ACHN (cell line): ENCODE data around the gene ICOS.
"Not testable (repeated sequence)": the region's sequence is repeated elsewhere in the genome, so short reads cannot be mapped to it uniquely, and the experiment has no call there.

ENCODE experiments used
- DNase-seq: peaks from one replicate; pipeline ENCODE4 v3.0.0-alpha.2; 2015
- in situ Hi-C: cut with HindIII; loops from 2 replicates; pipeline ENCODE4 v1.10.0; 2017; ENCODE audit warnings: low sequenced_read_pairs, low pct_ligation_motif_present, low pct_unique_long_range_greater_than_20kb

Gene ICOS

GRCh38 chr2:203914546-203915182, 21.9 kb upstream of the ICOS start:
- in situ Hi-C loops: no loop called here

GRCh38 chr2:203915256-203915655, 21.3 kb upstream of the ICOS start:
- no peak for DNase-seq
- in situ Hi-C loops: no loop called here

More at GRCh38 chr2:203914546-203915182, 21.9 kb upstream of the ICOS start:
- DNase-seq: no peak

GRCh38 chr2:203916756-203917155, 19.8 kb upstream of the ICOS start:
- in situ Hi-C loops: no loop called here
- no peak for DNase-seq

GRCh38 chr2:203918264-203918663, 18.3 kb upstream of the ICOS start:
- DNase-seq: no peak
- in situ Hi-C loops: no loop called here

GRCh38 chr2:203918839-203919238, 17.7 kb upstream of the ICOS start:
- in situ Hi-C loops: no loop called here
- no peak for DNase-seq

GRCh38 chr2:203925512-203926158, 10.9 kb upstream of the ICOS start:
- in situ Hi-C loops: no loop called here

GRCh38 chr2:203928849-203929248, 7.7 kb upstream of the ICOS start:
- in situ Hi-C loops: no loop called here
- peak; percentile 7 for DNase-seq

More at GRCh38 chr2:203925512-203926158, 10.9 kb upstream of the ICOS start:
- no peak for DNase-seq

- in situ Hi-C loops, DNase-seq: not testable (repeated sequence)
Observed at GRCh38 chr2:203931262-203931661, 5.3 kb upstream of the ICOS start.

- DNase-seq: no peak
- in situ Hi-C loops: no loop called here
Observed at GRCh38 chr2:203934041-203934492, 2.5 kb upstream of the ICOS start.

GRCh38 chr2:203934711-203935438, 1.7 kb upstream of the ICOS start:
- in situ Hi-C loops: no loop called here
- DNase-seq: no peak

- in situ Hi-C loops: no loop called here
Observed at GRCh38 chr2:203935568-203935967, 995 bp upstream of the ICOS start.

GRCh38 chr2:203936949-203937348, 386 bp downstream of the ICOS start:
- in situ Hi-C loops: no loop called here
- no peak for DNase-seq

More at GRCh38 chr2:203935568-203935967, 995 bp upstream of the ICOS start:
- DNase-seq: no peak

GRCh38 chr2:203937788-203938187, 1.2 kb downstream of the ICOS start:
- in situ Hi-C loops: no loop called here
- no peak for DNase-seq

- DNase-seq: no peak
- in situ Hi-C loops: no loop called here
Observed at GRCh38 chr2:203940039-203940438, 3.5 kb downstream of the ICOS start.

- DNase-seq, in situ Hi-C loops: not testable (repeated sequence)
Observed at GRCh38 chr2:203943493-203944382, 7.2 kb downstream of the ICOS start.

- DNase-seq: no peak
- in situ Hi-C loops: no loop called here
Observed at GRCh38 chr2:203948733-203949132, 12.2 kb downstream of the ICOS start.

- in situ Hi-C loops: no loop called here
- no peak for DNase-seq
Observed at GRCh38 chr2:203949228-203949627, 12.7 kb downstream of the ICOS start.

GRCh38 chr2:203951366-203951902, 14.9 kb downstream of the ICOS start:
- in situ Hi-C loops: no loop called here
- no peak for DNase-seq
